ENCODE results near the gene DDX10. TPM values are rescaled to one million over a fixed set of nuclear protein-coding genes. Genes with fewer than 3 reads are reported as not detected.
"Not testable (repeated sequence)": the region's sequence is repeated elsewhere in the genome, so short reads cannot be mapped to it uniquely, and the experiment has no call there.

Gene DDX10
- total and polyA plus RNA-seq, 2 donors = 15.9 to 28.1 TPM

DNA sequence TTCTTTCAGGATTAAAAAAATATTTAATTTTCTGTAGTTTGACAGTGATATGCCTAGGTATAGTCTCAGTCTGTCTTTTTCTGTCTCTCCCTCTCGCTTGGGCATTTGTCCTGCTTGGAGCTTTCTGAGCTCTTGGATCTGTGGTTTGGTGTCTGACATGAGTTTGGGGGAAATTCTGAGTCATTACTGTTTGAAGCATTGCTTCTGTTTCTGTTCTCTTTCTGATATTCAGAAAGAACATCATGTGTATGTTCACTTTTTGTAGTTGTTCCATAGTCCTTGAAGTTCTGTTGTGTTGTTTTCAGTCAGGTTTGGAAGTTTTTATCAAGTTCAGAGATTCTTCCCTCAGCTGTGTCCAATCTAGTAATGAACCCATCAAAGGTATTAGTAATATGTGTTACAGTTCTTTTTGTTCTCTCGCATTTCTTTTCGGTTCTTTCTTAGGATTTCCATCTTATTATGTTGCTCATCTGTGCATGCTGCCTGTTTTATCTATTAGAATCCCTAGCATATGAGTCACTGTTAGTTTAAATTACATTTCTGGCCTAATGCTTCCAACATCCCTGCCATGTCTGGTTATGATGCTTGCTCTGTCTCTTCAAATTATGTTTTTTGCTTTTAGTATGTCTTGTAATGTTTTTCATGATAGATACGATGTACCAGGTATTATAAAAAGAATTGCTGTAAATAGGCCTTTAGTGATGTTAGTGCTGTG is 48.4 kb downstream of the DDX10 start:
- WGBS = 97% methylated on average over 4 of the region's 4 CpGs
- H3K36me3 ChIP-seq (ENCODE audit: insufficient read depth) = no peaks in the 10 kb centered on the region
- H3K27ac ChIP-seq (ENCODE audit: low read depth) = no peak overlapping the region
- no peaks in the 10 kb centered on the region for H3K4me1 ChIP-seq (ENCODE audit: insufficient read depth)
- no peak overlapping the region for H3K4me3 ChIP-seq (ENCODE audit: low read depth, low read length)
- no peak for DNase-seq (ENCODE audit: extremely low spot score)

DNA sequence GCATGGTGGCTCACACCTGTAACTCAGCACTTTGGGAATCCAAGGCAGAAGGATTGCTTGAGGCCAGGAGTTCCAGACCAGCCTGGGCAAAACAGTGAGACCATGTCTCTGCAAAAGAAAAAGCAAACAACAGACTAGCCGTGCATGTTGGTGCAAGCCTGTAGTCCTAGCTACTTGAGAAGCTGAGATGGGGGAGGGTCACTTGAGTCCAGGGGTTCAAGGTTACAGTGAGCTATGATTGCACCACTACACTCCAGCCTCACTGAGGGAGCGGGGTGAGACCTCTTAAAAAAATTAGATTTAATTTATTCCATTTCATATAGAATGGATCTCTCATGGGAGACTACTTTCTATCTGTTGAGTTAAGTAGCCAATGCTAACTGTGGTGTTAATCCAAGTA is 50.4 kb downstream of the DDX10 start:
- 91% methylated on average over 2 of the region's 2 CpGs for WGBS
- Histone ChIP-seq H3K27ac (ENCODE audit: low read depth) (no peak overlapping the region), H3K4me1 (ENCODE audit: insufficient read depth) (no peaks in the 10 kb centered on the region), H3K36me3 (ENCODE audit: insufficient read depth) (no peaks in the 10 kb centered on the region), H3K4me3 (ENCODE audit: low read depth, low read length) (no peak overlapping the region)
- no peak for DNase-seq (ENCODE audit: extremely low spot score)

DNA sequence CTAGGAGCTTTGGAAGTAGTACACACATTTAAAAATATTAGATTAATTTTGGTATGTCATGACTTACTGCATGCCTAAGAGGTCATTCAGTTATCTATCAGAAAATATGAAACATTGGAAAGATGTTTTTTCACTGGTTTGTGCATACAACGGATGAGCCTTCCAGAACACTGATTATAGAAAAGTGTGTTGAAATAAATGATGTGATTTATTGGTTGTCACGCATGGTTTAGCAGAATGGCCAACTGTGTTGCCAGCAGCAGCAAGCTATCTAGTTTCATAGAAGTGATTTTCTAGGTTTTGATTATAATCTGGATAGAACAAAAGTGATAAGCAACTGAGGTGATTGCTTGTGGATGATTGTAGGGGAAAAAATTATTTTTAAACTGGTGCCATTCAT is 53.6 kb downstream of the DDX10 start:
- Histone ChIP-seq H3K27ac (ENCODE audit: low read depth) (no peak overlapping the region), H3K4me1 (ENCODE audit: insufficient read depth) (no peaks in the 10 kb centered on the region), H3K36me3 (ENCODE audit: insufficient read depth) (no peaks in the 10 kb centered on the region), H3K4me3 (ENCODE audit: low read depth, low read length) (no peak overlapping the region)
- no peak for DNase-seq (ENCODE audit: extremely low spot score)
- WGBS = 34% methylated on average over 2 of the region's 2 CpGs

DNA sequence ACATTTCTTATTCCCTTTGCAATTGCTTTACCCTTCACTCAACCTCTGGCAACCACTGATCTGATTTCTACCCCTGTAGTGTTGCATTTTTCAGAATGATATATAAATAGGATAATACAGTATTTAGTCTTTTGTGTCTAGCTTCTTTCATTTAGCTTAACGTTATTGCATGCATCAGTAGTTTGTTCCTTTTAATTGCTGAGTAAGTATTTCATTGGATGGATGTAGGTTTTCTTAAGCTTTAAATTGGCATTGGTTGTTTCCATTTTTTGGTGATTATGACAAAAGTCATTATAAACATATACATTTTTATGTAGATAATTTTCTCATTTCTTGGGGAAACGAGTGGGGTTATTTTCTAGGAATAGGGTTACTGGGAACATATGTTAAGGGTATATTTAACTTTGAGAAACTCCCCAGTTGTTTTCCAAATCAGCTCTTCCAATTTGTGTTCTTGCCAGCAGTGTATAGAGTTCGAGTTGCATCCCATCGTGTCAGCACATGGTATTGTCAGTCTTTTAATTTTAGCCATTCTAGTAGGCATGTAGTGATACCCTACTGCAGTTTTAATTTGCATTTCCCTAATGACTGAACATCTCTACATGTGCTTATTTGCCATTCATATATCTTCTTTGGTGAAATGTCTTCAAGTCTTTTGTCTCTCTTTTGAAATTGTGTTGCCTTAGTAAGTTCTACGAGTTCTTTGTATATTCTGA is 60.3 kb downstream of the DDX10 start:
- no peak overlapping the region for H3K4me3 ChIP-seq (ENCODE audit: low read depth, low read length)
- no peaks in the 10 kb centered on the region for H3K4me1 ChIP-seq (ENCODE audit: insufficient read depth)
- WGBS = 77% methylated on average over 5 of the region's 5 CpGs
- no peaks in the 10 kb centered on the region for H3K36me3 ChIP-seq (ENCODE audit: insufficient read depth)
- H3K27ac ChIP-seq (ENCODE audit: low read depth) = no peak overlapping the region
- no peak for DNase-seq (ENCODE audit: extremely low spot score)

DNA sequence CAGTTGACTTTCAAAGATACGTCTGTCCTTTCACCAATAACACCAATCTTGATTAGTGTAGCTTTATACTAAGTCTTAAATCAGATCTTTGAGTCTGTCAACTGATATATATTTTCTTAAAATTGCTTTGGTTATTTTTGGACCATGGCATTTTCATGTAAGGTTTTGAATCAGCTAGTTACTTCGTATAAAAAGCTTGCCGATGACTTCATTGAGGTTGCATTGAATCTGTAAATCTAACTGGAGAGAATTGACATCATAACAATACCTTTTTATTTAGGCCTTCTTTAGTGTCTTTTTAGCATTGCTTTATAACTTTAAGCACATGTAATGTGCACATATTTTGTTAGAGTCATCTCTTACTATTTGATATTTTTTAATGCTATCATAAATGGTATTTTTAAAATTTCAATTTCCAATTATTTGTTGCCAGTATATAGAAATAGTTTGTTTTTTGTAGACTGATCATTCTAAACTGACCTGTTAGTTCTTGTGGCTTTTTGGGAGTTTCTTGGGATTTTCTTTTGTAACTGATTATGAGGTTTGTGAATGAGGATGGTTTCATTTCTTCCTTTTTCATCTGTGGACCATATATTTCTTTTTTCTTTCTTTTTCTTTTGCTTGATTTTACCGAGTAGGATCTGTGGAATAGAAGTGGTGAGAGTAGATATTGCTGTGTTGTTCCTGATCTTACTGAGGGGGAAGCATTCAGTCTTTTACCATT is 61.4 kb downstream of the DDX10 start:
- WGBS = 89% methylated on average over 4 of the region's 4 CpGs
- H3K4me3 ChIP-seq (ENCODE audit: low read depth, low read length) = no peak overlapping the region
- no peak for DNase-seq (ENCODE audit: extremely low spot score)
- no peaks in the 10 kb centered on the region for H3K4me1 ChIP-seq (ENCODE audit: insufficient read depth)
- H3K27ac ChIP-seq (ENCODE audit: low read depth) = no peak overlapping the region
- H3K36me3 ChIP-seq (ENCODE audit: insufficient read depth) = no peaks in the 10 kb centered on the region

DNA sequence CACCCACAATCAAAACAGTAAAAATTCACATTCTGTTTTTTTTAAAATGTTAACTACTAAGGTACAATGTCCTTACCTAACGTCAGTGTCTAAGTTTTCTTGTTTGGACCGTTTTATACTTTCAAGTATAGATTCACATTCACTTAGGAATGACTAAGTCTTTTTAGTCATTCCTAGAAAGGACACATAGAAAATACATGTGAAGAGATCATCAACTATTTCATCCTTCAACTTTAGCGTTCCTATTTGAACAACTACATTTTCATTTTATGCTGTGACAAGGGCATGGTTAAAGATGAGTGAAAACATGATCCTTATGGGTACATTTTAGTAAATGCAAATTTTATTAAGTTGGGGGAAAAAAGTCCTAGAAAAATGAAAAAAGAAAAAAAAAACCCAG is 62.8 kb downstream of the DDX10 start:
- Histone ChIP-seq H3K36me3 (ENCODE audit: insufficient read depth) (no peaks in the 10 kb centered on the region), H3K4me1 (ENCODE audit: insufficient read depth) (no peaks in the 10 kb centered on the region), H3K4me3 (ENCODE audit: low read depth, low read length) (no peak overlapping the region), H3K27ac (ENCODE audit: low read depth) (no peak overlapping the region)
- DNase-seq (ENCODE audit: extremely low spot score) = no peak
- 93% methylated on average over 3 of the region's 3 CpGs for WGBS

DNA sequence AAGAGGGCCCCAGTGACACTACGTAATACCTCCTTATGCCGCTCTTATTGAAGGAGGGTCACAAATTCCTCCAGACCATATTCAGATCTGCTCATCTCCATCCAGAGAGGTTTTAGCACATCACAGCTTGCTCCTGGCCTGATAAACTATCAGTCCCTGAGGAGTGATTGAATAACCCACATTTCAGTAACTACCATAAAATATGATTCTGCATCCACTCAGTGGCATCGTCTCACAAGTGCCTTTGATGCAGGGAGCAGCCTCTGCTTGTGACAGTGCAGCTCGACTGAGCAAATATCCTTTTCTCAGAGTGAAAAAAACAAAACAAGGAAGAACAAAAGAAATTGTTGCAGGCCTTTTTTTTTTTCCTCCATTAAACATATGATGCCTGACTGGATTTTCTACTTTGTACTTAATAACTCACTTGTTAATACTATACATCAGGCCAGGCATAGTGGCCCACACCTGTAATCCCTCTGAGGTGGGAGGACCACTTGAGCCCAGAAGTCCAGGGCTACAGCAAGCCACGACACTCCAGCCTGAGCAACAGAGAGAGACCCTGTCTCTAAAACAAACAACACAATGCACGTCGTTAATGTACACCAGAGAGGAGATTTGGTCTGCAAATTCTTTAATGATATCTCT is 64.5 kb downstream of the DDX10 start:
- WGBS = 86% methylated on average over 7 of the region's 7 CpGs
- H3K4me1 ChIP-seq (ENCODE audit: insufficient read depth) = peaks cover 2% of the 10 kb centered on the region
- no peak for DNase-seq (ENCODE audit: extremely low spot score)
- no peak overlapping the region for H3K4me3 ChIP-seq (ENCODE audit: low read depth, low read length)
- H3K27ac ChIP-seq (ENCODE audit: low read depth) = no peak overlapping the region
- no peaks in the 10 kb centered on the region for H3K36me3 ChIP-seq (ENCODE audit: insufficient read depth)

DNA sequence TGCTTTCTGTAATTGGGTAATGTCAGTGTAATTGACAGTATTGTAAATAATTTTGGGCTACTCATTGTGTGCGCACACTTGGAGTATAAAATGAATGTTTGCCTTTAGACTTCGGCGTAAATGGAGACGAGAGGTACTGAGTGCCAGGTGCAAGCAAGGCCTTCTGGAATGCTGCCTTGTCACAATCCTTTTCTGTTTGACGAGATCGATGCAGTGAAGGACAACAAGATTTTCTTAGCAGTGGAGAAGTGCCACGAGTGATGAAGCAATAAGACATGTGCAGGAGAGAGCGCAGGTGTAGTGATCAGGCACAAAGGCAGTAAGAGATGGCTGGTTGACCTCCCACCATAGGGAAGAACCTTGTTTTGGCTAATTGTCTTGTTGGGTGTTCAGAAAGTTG is 67.5 kb downstream of the DDX10 start:
- DNase-seq (ENCODE audit: extremely low spot score) = no peak
- 94% methylated on average over 8 of the region's 8 CpGs for WGBS
- H3K4me1 ChIP-seq (ENCODE audit: insufficient read depth) = peaks cover 2% of the 10 kb centered on the region
- no peak overlapping the region for H3K4me3 ChIP-seq (ENCODE audit: low read depth, low read length)
- H3K27ac ChIP-seq (ENCODE audit: low read depth) = no peak overlapping the region
- H3K36me3 ChIP-seq (ENCODE audit: insufficient read depth) = no peaks in the 10 kb centered on the region

DNA sequence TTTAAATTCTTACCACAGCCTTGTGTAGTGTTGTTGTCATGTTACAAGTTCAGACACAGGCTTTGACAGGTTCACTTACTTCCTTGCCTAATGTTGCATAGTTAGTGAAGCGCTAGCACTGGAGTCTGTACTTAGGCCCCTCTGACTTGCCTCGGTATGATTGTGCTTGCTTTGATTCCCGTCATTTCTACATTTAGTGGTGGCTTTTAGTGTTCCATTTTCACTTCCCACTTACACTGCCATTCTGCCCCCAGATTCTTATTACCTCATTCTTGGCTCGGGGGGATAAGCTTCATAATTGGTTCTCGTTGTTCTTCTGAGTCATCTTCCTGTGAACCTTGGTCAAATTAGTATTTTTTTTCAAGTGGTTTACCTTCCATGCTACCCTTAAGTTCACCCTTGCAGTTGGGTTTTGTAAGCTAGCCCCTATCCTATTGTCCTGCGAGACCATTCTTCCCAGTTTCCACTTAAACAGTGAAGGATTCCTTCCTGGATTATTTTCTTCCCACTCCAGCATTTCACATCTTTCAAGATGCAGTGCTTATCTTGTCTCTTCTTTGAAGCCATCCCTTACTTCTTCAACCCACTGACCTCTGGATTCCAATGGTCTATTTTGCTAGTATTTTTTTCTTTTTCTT is 68.7 kb downstream of the DDX10 start:
- WGBS = 81% methylated on average over 6 of the region's 6 CpGs
- no peaks in the 10 kb centered on the region for H3K36me3 ChIP-seq (ENCODE audit: insufficient read depth)
- no peak overlapping the region for H3K4me3 ChIP-seq (ENCODE audit: low read depth, low read length)
- no peak overlapping the region for H3K27ac ChIP-seq (ENCODE audit: low read depth)
- no peak for DNase-seq (ENCODE audit: extremely low spot score)
- H3K4me1 ChIP-seq (ENCODE audit: insufficient read depth) = peaks cover 2% of the 10 kb centered on the region

DNA sequence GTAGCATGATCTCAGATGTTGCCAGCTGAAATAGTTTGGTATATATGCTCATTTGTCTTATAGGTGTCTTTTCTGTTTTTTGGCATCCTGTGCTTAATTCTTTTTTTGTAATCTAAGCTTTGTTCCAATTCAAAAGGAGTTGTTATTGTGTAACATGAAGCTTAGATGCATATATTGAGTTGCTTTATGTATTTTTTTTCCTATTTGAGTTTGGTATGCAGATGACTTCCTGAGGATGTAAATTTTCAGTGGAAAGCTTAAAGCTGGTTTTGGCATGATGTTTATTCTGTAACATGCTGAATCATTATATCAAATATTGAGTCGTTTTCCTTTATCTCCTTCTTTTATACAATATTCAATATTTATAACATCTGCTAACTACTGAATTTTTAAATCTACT is 69.4 kb downstream of the DDX10 start:
- 30% methylated on average over 1 of the region's 1 CpG for WGBS
- Histone ChIP-seq H3K4me1 (ENCODE audit: insufficient read depth) (peaks cover 2% of the 10 kb centered on the region), H3K27ac (ENCODE audit: low read depth) (no peak overlapping the region), H3K36me3 (ENCODE audit: insufficient read depth) (no peaks in the 10 kb centered on the region), H3K4me3 (ENCODE audit: low read depth, low read length) (no peak overlapping the region)
- DNase-seq (ENCODE audit: extremely low spot score) = no peak

DNA sequence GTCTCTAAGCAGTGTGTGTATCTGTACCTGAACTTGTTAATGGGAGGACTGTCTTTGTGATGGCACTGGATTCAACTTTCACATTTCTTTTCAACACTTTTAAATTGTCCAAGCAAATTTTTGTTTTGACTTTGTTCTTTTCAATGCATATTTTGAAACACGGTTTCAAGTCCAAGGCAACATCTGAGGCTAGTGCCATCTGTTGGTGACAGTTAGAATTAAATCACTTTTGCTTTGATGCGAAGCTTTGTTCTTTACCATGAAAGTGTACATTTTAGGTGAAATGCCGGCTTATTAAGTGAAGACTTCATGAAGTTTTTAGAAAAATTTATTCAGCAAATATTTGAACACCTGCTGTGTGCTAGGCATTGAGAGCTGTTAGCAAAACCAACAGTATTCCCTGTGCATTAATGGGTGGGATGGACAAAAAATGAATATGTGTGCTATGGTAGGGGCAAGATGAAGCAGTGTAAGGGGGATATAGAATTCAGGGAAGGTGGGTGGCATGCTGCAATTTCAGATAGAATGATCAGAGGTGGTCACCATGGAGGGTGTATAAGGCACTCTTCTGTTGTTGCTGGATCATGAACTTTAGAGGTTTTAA is 70.2 kb downstream of the DDX10 start:
- peaks cover 2% of the 10 kb centered on the region for H3K4me1 ChIP-seq (ENCODE audit: insufficient read depth)
- DNase-seq (ENCODE audit: extremely low spot score) = no peak
- no peaks in the 10 kb centered on the region for H3K36me3 ChIP-seq (ENCODE audit: insufficient read depth)
- 76% methylated on average over 3 of the region's 3 CpGs for WGBS
- H3K27ac ChIP-seq (ENCODE audit: low read depth) = no peak overlapping the region
- H3K4me3 ChIP-seq (ENCODE audit: low read depth, low read length) = no peak overlapping the region

DNA sequence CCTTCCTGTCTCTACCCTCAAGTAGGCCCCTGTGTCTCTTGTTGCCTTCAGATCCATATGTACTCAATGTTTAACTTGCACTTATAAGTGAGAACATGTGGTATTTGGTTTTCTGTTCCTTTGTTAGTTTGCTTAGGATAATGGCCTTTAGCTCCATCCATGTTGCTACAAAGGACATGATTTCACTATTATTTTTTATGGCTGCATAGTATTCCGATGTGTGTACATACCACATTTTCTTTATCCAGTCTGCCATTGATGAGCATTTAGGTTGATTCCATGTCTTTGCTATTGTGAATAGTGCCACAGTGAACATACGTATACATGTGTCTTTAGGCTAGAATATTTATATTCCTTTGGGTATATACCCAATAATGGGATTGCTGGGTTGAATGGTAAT is 75.3 kb downstream of the DDX10 start:
- not testable (repeated sequence) for H3K4me3 ChIP-seq (ENCODE audit: low read depth, low read length); H3K4me1 ChIP-seq (ENCODE audit: insufficient read depth); DNase-seq (ENCODE audit: extremely low spot score); H3K36me3 ChIP-seq (ENCODE audit: insufficient read depth); H3K27ac ChIP-seq (ENCODE audit: low read depth)
- WGBS = 98% methylated on average over 2 of the region's 2 CpGs

DNA sequence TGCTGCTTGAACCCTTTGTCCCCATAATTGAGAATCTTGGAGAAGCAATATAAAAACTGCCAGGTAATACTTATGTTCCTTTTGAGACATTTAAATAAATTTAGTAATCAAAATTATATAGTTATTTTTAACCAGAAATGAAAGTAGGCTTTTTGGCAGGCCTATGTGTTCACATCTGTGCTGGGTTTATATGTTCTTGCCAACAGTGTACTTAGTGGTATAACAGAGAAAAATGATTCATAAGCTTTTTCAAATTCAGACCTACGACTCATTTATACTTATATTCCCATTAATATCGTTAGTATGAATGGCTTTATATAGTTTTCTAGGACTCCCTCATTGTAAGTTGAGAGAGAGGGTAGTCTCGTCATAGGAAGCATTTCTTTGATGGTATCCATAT is 79.0 kb downstream of the DDX10 start:
- Histone ChIP-seq H3K4me3 (ENCODE audit: low read depth, low read length) (no peak overlapping the region), H3K27ac (ENCODE audit: low read depth) (no peak overlapping the region), H3K36me3 (ENCODE audit: insufficient read depth) (no peaks in the 10 kb centered on the region), H3K4me1 (ENCODE audit: insufficient read depth) (peaks cover 1% of the 10 kb centered on the region)
- WGBS = 58% methylated on average over 3 of the region's 3 CpGs
- no peak for DNase-seq (ENCODE audit: extremely low spot score)

Data from urinary bladder (tissue), 4 donors.